Left hindlimb (tissue), 1 donor: ENCODE measurements around the gene ATXN7L1.
A peak's percentile ranks its signal among the peaks of the same experiment; 100 is the strongest.

ENCODE experiments used
- DNase-seq: peaks from one replicate; pipeline ENCODE4 v3.0.0-alpha.2; 2018

Gene ATXN7L1, protein sequence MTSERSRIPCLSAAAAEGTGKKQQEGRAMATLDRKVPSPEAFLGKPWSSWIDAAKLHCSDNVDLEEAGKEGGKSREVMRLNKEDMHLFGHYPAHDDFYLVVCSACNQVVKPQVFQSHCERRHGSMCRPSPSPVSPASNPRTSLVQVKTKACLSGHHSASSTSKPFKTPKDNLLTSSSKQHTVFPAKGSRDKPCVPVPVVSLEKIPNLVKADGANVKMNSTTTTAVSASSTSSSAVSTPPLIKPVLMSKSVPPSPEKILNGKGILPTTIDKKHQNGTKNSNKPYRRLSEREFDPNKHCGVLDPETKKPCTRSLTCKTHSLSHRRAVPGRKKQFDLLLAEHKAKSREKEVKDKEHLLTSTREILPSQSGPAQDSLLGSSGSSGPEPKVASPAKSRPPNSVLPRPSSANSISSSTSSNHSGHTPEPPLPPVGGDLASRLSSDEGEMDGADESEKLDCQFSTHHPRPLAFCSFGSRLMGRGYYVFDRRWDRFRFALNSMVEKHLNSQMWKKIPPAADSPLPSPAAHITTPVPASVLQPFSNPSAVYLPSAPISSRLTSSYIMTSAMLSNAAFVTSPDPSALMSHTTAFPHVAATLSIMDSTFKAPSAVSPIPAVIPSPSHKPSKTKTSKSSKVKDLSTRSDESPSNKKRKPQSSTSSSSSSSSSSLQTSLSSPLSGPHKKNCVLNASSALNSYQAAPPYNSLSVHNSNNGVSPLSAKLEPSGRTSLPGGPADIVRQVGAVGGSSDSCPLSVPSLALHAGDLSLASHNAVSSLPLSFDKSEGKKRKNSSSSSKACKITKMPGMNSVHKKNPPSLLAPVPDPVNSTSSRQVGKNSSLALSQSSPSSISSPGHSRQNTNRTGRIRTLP

GRCh38 chr7:105876091-105876963, at the start of gene ATXN7L1:
ATXN7L1 (minus strand) TSS chr7:105876599; CDS start chr7:105876558, 41 bp downstream.
- peak; percentile 97 for DNase-seq

- DNase-seq = no peak
Observed at GRCh38 chr7:105926131-105926530, 49.7 kb upstream of the ATXN7L1 start.

GRCh38 chr7:105924945-105925344, 48.5 kb upstream of the ATXN7L1 start:
- no peak for DNase-seq

- DNase-seq = no peak
Observed at GRCh38 chr7:105920766-105921165, 44.4 kb upstream of the ATXN7L1 start.

DNA sequence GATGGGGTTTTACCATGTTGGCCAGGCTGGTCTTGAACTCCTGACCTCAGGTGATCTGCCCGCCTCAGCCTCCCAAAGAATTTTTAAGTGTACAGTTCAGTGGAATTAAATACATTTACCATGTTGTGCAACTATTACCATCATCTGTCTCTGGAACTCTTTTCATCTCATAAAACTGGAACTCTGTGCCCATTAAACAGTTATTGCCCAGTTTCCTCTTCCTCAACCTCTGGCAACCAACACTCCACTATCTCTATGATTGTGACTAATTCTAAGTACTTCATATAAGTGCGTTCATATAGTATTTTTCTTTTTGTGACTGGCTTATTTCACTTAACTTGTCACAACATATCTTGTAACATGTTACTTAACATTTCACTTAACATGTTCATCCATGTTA, 41.3 kb upstream of the ATXN7L1 start:
- no peak for DNase-seq

DNA sequence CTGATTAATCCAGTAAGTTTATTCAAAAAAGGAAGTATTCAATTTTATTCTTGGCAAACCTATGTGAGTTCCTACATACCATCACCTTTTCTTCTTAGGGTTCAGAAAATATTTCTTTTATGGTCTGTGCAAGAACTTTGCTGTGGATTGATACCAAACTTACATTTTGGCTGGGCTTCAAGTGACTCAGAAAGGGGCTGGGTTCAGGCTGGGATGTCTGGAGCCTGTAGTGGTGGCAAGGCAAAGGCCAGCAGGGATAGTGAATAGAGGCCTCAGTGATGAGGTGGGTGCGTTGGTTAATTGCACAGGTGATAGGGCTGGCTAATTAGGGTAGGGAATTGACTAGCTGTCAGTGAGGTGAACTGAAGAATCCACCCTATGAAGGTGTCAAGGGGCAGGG, 40.2 kb upstream of the ATXN7L1 start:
- DNase-seq = no peak

DNA sequence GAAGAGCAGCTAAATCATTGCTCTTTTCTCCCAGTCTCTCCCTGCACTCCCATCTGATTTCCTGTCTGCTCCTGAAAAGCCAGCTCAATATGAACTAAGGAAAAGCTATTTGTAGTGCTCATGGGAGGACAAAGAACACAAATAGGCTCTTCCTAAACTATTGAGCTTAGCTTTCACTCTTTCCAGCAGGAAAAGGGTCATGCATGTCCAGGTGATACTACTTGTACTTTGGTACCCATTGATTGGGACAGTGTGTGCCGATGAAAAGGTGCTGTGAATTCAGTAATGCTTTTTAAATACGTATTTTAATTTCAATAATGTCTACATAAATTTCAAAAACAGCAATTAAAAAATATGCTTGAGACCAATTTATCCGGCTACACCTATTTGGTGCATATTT, 37.5 kb upstream of the ATXN7L1 start:
- DNase-seq = no peak

DNA sequence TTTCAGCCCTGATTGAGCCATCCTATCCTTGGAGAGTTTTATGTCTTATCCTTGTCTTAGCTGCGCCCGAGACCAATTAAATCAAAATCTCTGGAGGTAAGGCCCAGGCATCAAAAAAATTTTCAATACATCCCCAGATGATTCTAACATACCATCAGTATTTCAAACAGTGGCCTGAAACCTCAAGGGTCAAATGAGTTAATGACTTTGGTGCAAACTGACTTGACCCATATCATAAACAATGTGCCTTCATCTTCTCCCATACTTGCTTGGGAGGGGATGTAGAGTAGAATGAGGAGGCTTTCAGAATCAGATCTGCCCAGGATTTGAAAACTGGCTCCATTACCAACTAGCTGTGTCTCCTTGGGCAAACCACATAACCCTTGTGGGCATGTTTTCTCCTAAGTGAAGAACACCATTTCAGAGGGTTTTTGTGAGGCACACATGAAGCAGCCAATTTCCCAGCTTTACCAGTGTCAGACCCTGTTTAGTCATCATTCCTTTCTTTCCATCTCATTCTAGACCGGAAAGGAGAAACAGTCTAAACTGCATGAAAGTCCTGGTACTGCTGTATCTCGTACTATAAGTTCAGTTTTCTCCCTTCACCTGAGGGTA, 35.7 kb upstream of the ATXN7L1 start:
- no peak for DNase-seq

GRCh38 chr7:105910172-105910571, 33.8 kb upstream of the ATXN7L1 start:
- no peak for DNase-seq

- no peak for DNase-seq
Observed at GRCh38 chr7:105909742-105910141, 33.3 kb upstream of the ATXN7L1 start.

- no peak for DNase-seq
Observed at GRCh38 chr7:105907129-105907846, 30.9 kb upstream of the ATXN7L1 start.

GRCh38 chr7:105906695-105907094, 30.3 kb upstream of the ATXN7L1 start:
- no peak for DNase-seq

GRCh38 chr7:105905910-105906568, 29.6 kb upstream of the ATXN7L1 start:
- DNase-seq = no peak

- no peak for DNase-seq
Observed at GRCh38 chr7:105905209-105905909, 29.0 kb upstream of the ATXN7L1 start.

DNA sequence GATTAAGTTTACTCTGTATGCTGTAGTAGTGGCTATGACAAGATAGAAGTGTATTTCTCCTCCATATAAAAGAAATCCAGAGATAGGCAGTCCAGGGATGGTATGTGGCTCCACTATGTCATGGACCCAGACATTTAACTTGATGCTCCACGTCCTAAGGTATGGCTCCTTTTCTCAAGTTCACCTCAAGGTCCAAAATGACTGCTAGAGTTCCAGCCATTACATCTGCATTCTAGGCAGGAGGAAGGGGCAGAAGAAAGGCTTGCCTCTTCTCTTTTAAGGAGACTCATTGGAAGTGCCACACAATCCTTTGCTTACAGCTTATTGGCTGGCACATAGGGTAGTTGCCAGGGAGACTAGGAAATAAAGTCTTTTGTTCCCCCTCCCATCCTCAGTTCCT, 27.7 kb upstream of the ATXN7L1 start:
- no peak for DNase-seq

GRCh38 chr7:105902325-105902911, 26.0 kb upstream of the ATXN7L1 start:
- no peak for DNase-seq

DNA sequence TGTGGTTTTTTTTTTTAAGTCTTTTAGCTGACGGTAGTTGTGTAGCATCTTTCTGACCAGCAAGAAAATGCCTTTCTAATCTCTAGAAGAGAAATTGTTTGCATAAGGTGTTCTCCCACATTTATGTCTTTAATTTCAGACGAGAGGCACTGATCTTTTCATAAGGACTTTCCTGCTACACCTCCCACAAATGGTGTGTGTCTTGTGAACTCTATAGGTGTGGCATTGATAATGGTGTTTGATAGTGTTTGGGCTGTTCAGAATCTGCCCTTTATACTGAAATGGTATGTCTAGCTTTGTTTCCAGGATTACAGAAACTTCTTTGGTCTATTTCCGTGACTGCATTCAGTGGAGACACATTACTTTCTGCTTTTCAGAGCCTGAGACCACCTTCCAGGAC, 21.6 kb upstream of the ATXN7L1 start:
- no peak for DNase-seq

DNA sequence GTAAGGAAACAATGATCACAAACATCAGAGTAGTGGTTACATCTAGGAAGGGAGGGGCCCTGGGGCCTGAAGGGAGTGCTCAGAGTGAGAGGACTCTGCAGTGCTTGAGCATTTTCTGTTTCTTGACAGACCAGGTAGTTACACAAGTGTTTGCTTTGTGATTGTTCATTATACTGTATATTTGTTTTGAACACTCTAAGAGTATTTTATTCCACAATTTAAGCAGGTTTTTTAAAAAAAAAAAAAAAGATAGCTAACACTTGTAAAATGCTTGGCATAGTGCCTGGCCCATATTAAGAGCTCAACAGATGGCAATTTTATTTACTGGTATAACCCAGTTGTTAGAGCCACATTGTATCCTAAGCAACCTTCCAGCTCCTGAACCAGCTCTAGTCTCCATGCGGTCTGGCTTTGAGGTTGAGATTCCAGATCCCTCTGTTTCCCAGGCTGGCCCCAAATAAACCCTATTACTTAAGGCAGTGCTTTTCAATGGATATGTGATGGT, 20.1 kb upstream of the ATXN7L1 start:
- DNase-seq = no peak

GRCh38 chr7:105894131-105894530, 17.7 kb upstream of the ATXN7L1 start:
- DNase-seq = no peak

DNA sequence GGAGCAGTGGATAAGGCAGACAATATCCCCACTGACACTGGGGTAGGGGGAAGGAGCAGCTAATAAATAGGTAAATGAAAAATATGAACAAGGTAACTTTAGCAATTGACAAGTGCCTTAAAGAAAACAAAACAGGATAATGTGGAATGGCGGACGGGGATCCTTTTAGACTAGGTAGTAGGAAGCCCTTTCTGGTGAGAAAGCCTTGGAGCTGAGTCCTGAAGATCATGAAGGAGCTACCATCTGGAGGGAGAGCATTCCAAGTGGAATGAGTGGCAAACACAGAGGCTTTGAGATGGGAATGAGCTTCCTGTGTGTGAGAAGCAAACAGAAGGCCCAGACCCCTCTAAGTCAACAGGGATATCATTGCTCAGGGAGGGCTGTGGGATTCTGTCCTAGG, 16.0 kb upstream of the ATXN7L1 start:
- DNase-seq = no peak
